ENCODE measurements around the gene TMEM242.

The TMEM242 gene

DNA sequence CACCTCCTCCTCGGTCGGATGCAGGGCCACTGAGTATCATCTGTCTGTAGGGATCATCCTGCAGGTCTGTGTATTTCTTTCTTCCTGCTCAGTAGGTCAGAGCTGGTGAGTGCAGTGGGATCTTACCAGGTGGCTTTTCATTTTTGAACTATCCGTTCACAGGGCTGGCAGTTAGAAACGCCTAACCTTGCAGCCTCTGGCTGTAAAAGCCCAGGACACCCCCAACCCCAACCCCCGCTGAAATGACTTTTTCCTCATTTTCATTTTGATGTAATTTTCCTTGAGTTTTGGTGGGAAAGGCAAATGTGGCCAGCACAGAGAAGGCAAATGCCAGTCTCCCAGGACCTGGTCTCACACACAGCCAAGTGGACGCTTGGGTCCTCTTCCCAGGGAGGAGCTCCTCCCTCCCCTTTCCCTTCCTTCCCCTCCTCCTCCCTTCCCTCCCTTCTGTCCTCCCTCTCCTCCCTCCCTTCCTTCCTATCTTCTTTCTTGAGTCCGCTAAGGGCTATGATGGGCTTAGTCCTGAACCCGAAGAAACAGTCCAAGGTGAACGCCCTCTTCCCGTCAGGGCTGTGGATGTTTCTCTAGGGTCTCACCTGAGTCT lies 36.0 kb downstream of the TMEM242 start:
- DNase-seq, result no peak

DNA sequence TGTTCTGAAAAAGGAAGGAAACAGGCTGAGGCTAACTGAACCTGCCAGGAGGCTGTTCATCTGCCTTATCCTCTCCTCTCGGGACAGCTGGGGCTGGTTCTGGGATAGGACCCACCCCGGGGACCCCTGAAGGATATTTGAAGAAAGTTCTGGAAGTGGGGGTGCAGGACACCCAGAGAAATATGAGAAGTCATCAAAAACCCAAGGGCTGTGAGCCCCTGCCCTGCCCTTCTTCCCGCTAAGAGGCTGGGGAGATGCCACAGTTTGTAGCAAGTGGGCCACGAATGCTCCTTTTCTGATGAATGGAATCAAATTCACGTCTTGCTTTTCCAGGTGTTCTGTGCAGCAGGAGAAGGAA lies 37.9 kb downstream of the TMEM242 start:
- DNase-seq, result no peak

- no peak for DNase-seq
These were observed 38.4 kb downstream of the TMEM242 start for GRCh38 chr6:157284738-157285421.

DNA sequence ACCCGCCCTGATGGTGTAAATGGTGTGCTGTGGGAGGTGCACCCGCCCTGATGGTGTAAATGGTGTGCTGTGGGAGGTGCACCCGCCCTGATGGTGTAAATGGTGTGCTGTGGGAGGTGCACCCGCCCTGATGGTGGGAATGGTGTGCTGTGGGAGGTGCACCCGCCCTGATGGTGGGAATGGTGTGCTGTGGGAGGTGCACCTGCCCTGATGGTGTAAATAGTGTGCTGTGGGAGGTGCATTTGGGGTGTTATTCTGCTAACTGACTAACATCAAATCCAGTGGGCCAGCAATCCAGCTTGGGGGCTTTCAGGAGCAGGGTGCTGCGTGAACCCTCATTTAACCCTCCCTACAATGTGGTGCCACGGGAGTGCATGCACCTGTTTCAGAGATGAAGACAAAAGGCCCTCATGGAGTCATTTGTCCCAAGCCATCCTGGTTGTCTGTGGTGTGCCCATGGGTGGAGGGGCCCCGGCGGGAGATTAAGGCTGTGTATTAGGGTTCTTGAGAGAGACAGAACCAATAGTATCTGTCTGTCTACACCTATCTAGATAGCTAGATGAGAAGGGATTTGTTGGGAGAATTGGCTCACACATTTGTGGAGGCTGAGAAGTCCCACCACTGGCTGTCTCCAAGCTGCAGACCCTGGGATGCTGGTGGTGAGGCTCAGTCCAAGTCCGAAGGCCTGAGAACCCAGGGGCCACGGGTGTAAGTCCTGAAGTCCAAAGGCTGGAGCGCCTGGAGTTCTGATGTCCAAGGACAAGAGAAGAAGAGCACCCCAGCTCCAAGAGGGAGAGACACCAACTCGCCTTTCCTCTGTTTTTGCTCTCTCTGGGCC lies 39.2 kb downstream of the TMEM242 start:
- DNase-seq, result no peak

- no peak for DNase-seq
These were observed 39.9 kb downstream of the TMEM242 start for GRCh38 chr6:157283330-157283898.

- no peak for DNase-seq
These were observed 41.0 kb downstream of the TMEM242 start for GRCh38 chr6:157282284-157282683.

DNA sequence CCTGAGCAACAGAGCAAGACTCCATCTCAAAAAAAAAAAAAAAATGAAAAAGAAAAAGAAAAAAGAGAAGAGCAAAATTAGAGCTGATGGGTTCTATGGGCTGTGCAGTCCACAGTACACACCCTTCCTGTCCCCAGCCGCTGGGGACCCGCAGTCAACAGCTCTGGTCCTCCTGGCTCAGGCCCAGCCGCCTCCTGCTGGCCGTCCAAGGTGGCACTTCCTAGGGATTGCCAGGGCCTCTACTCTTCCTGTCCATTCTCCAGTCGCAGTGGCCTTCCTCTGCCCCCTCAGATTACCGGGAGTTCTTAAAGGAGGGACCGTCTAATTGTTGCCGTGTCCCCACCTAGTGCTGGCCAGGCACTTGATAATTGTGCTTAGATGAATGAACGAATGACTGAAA lies 41.7 kb downstream of the TMEM242 start:
- DNase-seq, result no peak

- no peak for DNase-seq
These were observed 42.4 kb downstream of the TMEM242 start for GRCh38 chr6:157280947-157281346.

DNA sequence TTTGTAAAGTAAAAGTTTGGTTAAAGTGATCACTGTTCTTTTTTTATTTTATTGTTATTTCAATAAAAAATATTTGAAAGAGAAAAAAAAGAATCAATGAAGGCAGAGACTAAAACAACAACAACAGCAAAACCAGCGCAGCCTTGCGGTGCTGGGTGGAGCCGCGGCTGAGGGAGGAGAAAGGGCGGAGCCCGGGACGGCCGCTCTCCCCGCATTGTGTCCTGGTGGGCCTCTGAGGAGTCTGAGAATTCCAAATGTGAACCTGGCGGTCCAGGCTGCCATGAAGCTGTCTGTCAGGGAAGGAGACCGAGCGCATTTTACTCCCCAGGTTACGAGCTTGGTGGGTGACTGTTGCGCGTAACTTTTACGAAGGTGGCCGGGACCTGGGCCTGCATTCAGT lies 43.2 kb downstream of the TMEM242 start:
- DNase-seq, result no peak

GRCh38 chr6:157278171-157278570 lies 45.1 kb downstream of the TMEM242 start:
- no peak for DNase-seq

GRCh38 chr6:157276731-157277130 lies 46.6 kb downstream of the TMEM242 start:
- no peak for DNase-seq

DNA sequence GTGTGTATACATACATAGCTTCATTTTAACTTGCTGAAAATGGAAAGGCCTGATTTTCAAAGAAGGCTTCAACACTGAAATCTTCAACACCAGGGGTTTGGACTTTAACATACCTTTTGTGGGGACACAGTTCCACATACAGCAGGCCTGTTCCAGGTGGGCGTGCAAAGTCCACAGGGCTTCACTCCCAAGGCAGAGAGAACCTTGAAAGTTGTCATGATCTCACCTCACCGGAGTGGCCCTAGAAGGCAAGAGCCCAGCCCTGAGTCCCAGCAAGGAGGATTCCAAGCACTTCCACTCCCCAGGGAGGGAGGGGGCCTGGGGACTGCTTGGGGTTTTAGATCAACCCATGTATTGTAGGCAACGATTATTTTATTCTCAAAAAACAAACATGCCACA lies 47.2 kb downstream of the TMEM242 start:
- DNase-seq, result no peak

DNA sequence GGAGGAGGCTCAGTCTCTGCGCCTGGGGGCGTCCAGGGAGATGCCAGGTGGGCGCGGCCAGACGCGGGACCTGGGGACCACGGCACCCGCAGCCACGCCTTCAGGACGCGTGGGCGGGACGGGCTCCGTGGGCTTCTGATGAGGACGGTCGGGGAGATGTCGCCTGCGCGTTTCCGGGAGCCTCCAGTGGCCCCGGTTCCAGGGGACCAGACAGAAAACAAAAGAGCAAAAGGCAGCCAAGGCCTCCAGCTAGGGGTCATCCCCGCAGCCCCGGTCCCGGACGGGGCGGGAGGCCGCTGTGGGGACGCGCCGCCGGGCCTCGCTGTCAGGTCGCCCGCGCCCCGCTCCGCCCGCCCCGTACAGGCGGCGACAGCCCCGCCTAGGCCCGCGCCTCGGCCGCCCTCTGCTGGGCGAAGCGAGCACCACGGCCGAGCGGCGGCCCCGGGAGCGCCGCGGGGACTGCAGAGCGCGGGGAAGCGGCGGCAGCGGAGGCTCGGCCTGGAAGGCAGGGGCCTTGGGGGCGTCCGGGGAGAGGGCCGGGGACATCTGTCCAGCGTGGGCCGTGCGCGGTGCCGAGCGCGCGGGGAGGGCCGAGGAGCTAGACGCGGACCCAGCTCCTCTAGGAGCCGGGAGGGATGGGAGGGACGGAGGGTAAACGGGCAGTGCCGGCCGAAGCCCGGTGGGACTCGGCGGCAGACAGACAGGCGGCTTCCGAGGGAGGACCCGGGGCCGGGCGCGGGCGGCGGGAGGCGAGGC lies 48.7 kb downstream of the TMEM242 start:
- DNase-seq, result peak; percentile 69

DNA sequence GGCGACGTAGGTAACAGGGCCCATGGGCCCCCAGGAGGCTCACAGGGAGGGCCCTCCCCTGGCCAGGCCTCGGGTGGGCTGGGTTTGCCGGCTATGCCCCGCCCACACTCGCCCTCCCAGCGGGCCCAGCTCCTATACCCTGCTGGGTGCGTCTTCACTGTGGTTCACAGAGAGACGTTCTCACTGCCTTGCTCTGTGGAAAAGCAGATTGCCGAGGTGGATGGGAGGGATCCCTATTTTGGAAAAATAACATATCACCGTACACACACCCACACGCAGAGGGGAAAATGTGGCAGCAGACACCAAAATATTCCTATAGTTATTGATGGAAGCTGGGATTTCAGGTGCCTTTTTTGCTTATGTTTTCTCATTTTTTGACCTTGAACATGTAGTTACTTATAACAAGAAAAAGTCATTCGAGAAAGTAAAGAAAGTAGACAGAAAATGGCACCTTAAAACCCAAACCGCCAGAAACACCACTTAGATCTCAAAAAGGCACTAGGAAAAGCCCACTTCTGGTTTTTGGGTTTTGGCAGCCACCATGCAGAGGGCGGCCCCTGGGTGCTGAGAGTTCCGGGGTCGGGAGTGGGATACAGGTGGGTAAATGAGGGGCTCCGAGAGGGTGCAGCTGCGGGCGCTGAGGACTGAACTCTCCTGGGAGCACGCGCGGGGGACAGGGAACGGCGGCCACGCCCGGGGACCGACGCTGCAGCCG lies 49.4 kb downstream of the TMEM242 start:
- no peak for DNase-seq

GRCh38 chr6:157272866-157273755 lies 50.2 kb downstream of the TMEM242 start:
- no peak for DNase-seq

- no peak for DNase-seq
These were observed 50.9 kb downstream of the TMEM242 start for GRCh38 chr6:157272372-157272771.

DNA sequence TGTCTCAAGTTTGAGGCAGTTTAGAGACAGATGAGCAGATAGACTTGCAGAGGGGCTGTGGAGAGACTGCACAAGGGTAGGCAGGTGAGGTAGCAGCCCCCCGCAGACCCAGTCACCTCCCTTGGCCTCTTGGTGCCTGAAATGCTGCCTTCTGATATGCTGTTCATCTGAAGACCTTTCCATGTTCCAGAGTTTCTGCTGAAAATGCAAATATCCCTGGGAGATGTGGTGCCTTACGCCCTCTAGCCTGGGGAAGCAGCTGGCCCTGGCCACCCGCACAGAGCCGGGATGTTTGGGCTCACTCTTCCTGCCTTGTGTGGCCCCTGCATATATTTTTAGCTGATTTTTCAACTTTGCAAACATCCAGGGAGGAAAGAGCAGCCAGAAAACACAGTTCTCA lies 51.4 kb downstream of the TMEM242 start:
- no peak for DNase-seq

DNA sequence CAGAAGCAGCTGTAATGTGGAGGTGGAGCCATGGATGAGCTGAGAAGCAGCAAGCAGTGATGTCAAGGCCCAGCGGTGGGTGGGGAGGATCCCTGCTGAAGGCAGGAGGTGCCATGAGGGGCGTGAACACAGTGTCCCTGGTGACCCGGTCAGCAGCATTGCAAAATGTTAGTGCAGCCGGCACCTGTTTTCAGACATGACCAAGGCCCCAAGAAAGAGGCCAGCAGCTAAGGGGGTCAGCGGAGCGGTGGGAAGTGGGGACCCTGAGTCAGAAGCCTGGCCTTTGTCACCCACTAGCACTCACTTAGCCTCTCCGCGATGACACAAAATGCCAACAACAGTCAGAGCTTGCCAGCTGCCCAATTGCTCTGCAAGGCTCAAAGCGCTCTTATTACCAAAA lies 51.9 kb downstream of the TMEM242 start:
- DNase-seq, result no peak

GRCh38 chr6:157270916-157271315 lies 52.4 kb downstream of the TMEM242 start:
- DNase-seq, result no peak

DNA sequence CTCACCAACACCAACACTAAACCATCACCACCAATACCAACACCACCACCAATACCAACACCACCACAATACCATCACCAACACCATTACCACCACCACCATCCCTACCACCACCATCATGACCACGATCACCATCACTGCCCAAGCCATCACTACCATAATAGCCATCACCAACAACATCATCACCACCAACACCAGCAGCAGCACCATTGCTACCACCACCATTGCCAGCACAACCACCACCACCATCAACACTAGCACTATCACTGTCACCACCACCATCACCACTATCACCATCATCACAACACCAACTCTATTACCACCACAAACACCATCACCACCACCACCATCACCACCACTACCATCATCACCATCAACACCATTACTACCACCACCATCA lies 53.0 kb downstream of the TMEM242 start:
- no peak for DNase-seq

DNA sequence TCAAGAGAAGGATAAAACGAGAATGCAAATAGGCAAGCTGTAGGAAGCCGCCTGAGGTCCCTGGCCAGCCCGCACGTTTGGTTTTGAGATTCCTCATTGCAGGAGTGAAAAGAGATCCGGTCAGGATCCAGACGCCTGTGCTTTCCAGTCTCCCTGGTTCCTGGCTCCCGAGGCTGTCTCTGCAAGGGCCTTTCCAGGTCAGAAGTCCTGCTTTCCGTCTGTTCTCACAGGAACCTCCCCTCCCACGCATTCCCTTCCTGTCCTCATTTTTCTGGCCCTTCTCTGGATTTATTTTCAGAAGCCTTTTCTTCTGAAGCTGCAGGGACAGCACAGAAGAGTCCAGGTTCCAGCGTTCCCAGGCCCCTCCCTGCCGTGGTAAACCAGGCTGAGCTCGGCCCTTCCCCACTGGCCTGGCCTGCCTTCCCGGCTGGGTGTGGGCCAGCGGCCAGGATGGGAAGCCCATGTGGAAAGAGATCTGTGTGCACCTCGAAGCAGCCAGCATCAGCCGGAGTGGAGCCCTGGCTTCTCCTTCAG lies 54.0 kb downstream of the TMEM242 start:
- DNase-seq, result no peak
